Activated naive CD4-positive, alpha-beta T cell (primary cell): ENCODE data around the gene LRIG2.
"Not testable (repeated sequence)": the region's sequence is repeated elsewhere in the genome, so short reads cannot be mapped to it uniquely, and the experiment has no call there.

Experiments used
- DNase-seq, 4 experiments: peaks; one replicate each; lab custom pipeline; 2025; lab: John Stamatoyannopoulos, UW

Gene LRIG2

GRCh38 chr1:113058941-113059706 lies 13.9 kb upstream of the LRIG2 start:
- no peak for DNase-seq

- not testable (repeated sequence) for DNase-seq
Measured at GRCh38 chr1:113063456-113063855, 9.5 kb upstream of the LRIG2 start.

- DNase-seq, result no peak
Measured at GRCh38 chr1:113072141-113072756, 749 bp upstream of the LRIG2 start.

- DNase-seq, result no peak
Measured at GRCh38 chr1:113073479-113073950, 517 bp downstream of the LRIG2 start.

- DNase-seq, result no peak
Measured at GRCh38 chr1:113074237-113074636, 1.2 kb downstream of the LRIG2 start.

- DNase-seq, result not testable (repeated sequence)
Measured at GRCh38 chr1:113077978-113078377, 5.0 kb downstream of the LRIG2 start.

GRCh38 chr1:113086541-113086940 lies 13.5 kb downstream of the LRIG2 start:
- DNase-seq, result no peak

- DNase-seq, result no peak
Measured at GRCh38 chr1:113088972-113089371, 16.0 kb downstream of the LRIG2 start.

- DNase-seq, result no peak
Measured at GRCh38 chr1:113090051-113090450, 17.1 kb downstream of the LRIG2 start.

GRCh38 chr1:113091988-113092594 lies 19.1 kb downstream of the LRIG2 start:
- DNase-seq, result no peak

- DNase-seq, result no peak
Measured at GRCh38 chr1:113094506-113094905, 21.5 kb downstream of the LRIG2 start.

- no peak for DNase-seq
Measured at GRCh38 chr1:113095790-113096455, 22.9 kb downstream of the LRIG2 start.

- no peak for DNase-seq
Measured at GRCh38 chr1:113096493-113096892, 23.5 kb downstream of the LRIG2 start.

GRCh38 chr1:113101588-113101987 lies 28.6 kb downstream of the LRIG2 start:
- no peak for DNase-seq

- DNase-seq, result no peak
Measured at GRCh38 chr1:113103048-113103447, 30.1 kb downstream of the LRIG2 start.

GRCh38 chr1:113103977-113104376 lies 31.0 kb downstream of the LRIG2 start:
- no peak for DNase-seq

GRCh38 chr1:113106910-113107309 lies 33.9 kb downstream of the LRIG2 start:
- DNase-seq, result no peak

GRCh38 chr1:113109908-113110554 lies 37.0 kb downstream of the LRIG2 start:
- DNase-seq, result no peak

GRCh38 chr1:113118266-113118665 lies 45.3 kb downstream of the LRIG2 start:
- no peak for DNase-seq

- no peak for DNase-seq
Measured at GRCh38 chr1:113123737-113124136, 50.7 kb downstream of the LRIG2 start.

- DNase-seq, result no peak
Measured at GRCh38 chr1:113124366-113124765, 51.4 kb downstream of the LRIG2 start.

- DNase-seq, result no peak
Measured at GRCh38 chr1:113125517-113125916, 52.5 kb downstream of the LRIG2 start.
